Activated B cell treated with CpG ODN at 0.5 μM for 24 hours (primary cell): ENCODE data around the gene AOPEP. TPM values are rescaled to one million over a fixed set of nuclear protein-coding genes. Genes with fewer than 3 reads are reported as not detected.

Experiments used
- ATAC-seq: fragments of 200-7000 bp; cut with Tn5 transposase; one replicate; pipeline ENCODE4 v1.10.0; 2021; ENCODE audit warnings: low read depth, mild to moderate bottlenecking, moderate library complexity
- CTCF ChIA-PET: fragments of 350-600 bp; sonication (Branson Sonifier 250); formaldehyde crosslinking; loops from one replicate; lab custom pipeline; 2021; ENCODE audit warnings: antibody characterized with exemption; lab: Charles Lee
- POLR2A ChIA-PET: fragments of 350-600 bp; sonication (Branson Sonifier 250); formaldehyde crosslinking; loops from one replicate; lab custom pipeline; 2021; ENCODE audit warnings: antibody characterized with exemption; lab: Charles Lee
- DNase-seq: peaks from one replicate; pipeline ENCODE4 v3.0.0; 2022
- H3K27ac Mint-ChIP-seq: one replicate; pipeline ENCODE4 v1.8.0; 2020; ENCODE audit warnings: mixed read lengths
- H3K27me3 Mint-ChIP-seq: one replicate; pipeline ENCODE4 v1.8.0; 2021; ENCODE audit warnings: mixed read lengths
- H3K36me3 Mint-ChIP-seq: one replicate; pipeline ENCODE4 v1.8.0; 2021; ENCODE audit warnings: low read depth, mixed read lengths
- H3K4me1 Mint-ChIP-seq: one replicate; pipeline ENCODE4 v1.8.0; 2021; ENCODE audit warnings: mixed read lengths
- H3K4me3 Mint-ChIP-seq: one replicate; pipeline ENCODE4 v1.8.0; 2020; ENCODE audit warnings: mild to moderate bottlenecking, mixed read lengths
- H3K9me3 Mint-ChIP-seq: one replicate; pipeline ENCODE4 v1.8.0; 2020; ENCODE audit warnings: mixed read lengths
- intact Hi-C: fragments of 100-400 bp; cut with micrococcal nuclease; formaldehyde crosslinking; loops from one replicate; pipeline ENCODE4 v1.15.1; 2024
- total RNA-seq: library from RNA; stranded (reverse); gene quantifications from 2 replicates; pipeline ENCODE4 v1.2.3, GENCODE V29; 2022
- TF ChIP-seq, protein P1 (sequence below): fragments of 200-600 bp; IDR thresholded peaks from one replicate; pipeline ENCODE4 v1.8.0; 2022; ENCODE audit warnings: antibody characterized with exemption, mild to moderate bottlenecking

Gene AOPEP
- total RNA-seq, 1 donor from 2014 or later, result 20.4 TPM

DNA sequence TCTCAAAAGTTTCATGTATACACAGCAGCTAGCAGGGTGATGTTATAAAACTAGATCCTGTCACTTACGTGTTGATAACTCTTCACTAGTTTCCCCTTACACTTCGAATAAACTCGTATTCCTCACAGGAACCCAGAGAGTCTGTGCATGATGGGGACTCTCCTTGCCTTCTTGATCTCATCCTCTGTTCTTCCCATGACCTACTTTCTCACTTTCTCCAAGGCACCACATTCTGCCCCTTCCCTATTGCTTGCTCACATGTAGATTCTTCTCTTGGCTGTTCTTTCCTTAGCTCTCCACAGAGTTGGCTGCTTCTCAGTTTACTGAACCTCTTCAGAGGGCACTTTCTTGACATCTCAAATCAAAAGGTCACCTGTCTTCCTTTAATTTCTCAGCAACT is 1.2 kb upstream of the AOPEP start:
- intact Hi-C loops, result loop anchor here (5.0 to 10.0 kb wide), 4 partner anchors 58 to 1930 kb away; partner anchors contain the start of gene PRXL2C
- no peak for DNase-seq
- no peak overlapping the region for H3K4me3 Mint-ChIP-seq

DNA sequence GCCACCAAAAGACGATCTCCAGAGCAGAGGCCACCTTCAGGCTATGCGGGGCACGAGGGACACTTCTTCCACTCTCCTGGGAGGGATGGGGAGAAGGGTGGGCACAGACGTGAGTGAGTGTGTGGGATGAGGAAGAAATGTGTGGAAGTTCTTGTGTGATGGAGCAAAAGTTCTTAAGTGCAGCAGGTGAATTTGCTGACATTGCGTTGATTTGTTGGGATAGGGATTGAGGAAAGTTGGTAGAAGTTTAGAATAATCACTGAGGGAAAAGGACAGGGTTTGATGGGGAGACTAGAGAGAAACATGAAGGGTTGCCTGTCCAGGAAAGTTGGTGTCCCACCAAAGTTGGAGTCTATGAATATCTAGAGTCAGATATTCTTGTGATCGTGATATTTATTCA is 2.2 kb downstream of the AOPEP start:
- POLR2A ChIA-PET, result interaction anchor here (0.7 kb wide), 1 partner anchor 469 kb away, joined by 3 read pairs; the partner anchor contains the start of gene ZNF169
- intact Hi-C loops, result loop anchor here (5.0 to 10.0 kb wide), 4 partner anchors 61 to 1926 kb away; partner anchors contain the start of gene PRXL2C

More for the DNA sequence above, 1.2 kb upstream of the AOPEP start:
- peaks cover 8% of the 10 kb centered on the region for H3K4me1 Mint-ChIP-seq
- H3K27ac Mint-ChIP-seq, result no peak overlapping the region
- H3K36me3 Mint-ChIP-seq, result peaks cover 6% of the 10 kb centered on the region
- no peak for ATAC-seq
- POLR2A ChIA-PET, result interaction anchor here (0.6 to 0.9 kb wide), 4 partner anchors 25 to 69 kb away, joined by 3 to 4 read pairs (median 3); no protein-coding TSS in a partner anchor
- peaks cover 2% of the 10 kb centered on the region for H3K27me3 Mint-ChIP-seq
- H3K9me3 Mint-ChIP-seq, result no peaks in the 10 kb centered on the region
- CTCF ChIA-PET, result interaction anchor here (1.1 kb wide), 1 partner anchor 44 kb away, joined by 5 read pairs; no protein-coding TSS in a partner anchor
- TF ChIP-seq, protein P1, sequence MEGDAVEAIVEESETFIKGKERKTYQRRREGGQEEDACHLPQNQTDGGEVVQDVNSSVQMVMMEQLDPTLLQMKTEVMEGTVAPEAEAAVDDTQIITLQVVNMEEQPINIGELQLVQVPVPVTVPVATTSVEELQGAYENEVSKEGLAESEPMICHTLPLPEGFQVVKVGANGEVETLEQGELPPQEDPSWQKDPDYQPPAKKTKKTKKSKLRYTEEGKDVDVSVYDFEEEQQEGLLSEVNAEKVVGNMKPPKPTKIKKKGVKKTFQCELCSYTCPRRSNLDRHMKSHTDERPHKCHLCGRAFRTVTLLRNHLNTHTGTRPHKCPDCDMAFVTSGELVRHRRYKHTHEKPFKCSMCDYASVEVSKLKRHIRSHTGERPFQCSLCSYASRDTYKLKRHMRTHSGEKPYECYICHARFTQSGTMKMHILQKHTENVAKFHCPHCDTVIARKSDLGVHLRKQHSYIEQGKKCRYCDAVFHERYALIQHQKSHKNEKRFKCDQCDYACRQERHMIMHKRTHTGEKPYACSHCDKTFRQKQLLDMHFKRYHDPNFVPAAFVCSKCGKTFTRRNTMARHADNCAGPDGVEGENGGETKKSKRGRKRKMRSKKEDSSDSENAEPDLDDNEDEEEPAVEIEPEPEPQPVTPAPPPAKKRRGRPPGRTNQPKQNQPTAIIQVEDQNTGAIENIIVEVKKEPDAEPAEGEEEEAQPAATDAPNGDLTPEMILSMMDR, result no peak

GRCh38 chr9:94729199-94729598 is 2.7 kb downstream of the AOPEP start:
- Mint-ChIP-seq H3K4me3 (no peak overlapping the region), H3K9me3 (no peaks in the 10 kb centered on the region), H3K27ac (no peak overlapping the region), H3K27me3 (no peaks in the 10 kb centered on the region), H3K36me3 (peaks cover 7% of the 10 kb centered on the region), H3K4me1 (peaks cover 8% of the 10 kb centered on the region)
- TF ChIP-seq, protein P1, result no peak
- ChIA-PET CTCF (no interaction called here), POLR2A (no interaction called here)
- ATAC-seq (no peak), DNase-seq (no peak)
- intact Hi-C loops, result loop anchor here (5.0 to 10.0 kb wide), 4 partner anchors 62 to 1926 kb away; partner anchors contain the start of gene PRXL2C

More for the DNA sequence above, 2.2 kb downstream of the AOPEP start:
- Mint-ChIP-seq H3K9me3 (no peaks in the 10 kb centered on the region), H3K27me3 (no peaks in the 10 kb centered on the region), H3K36me3 (peaks cover 6% of the 10 kb centered on the region), H3K4me3 (no peak overlapping the region), H3K27ac (no peak overlapping the region), H3K4me1 (peaks cover 8% of the 10 kb centered on the region)
- no peak for DNase-seq
- no peak for ATAC-seq
- CTCF ChIA-PET, result no interaction called here
- TF ChIP-seq, protein P1, result no peak

- Mint-ChIP-seq H3K4me3 (no peak overlapping the region), H3K36me3 (peaks cover 10% of the 10 kb centered on the region), H3K9me3 (no peaks in the 10 kb centered on the region), H3K4me1 (no peaks in the 10 kb centered on the region), H3K27ac (no peak overlapping the region), H3K27me3 (no peaks in the 10 kb centered on the region)
- intact Hi-C loops, result no loop called here
- ChIA-PET POLR2A (no interaction called here), CTCF (no interaction called here)
- TF ChIP-seq, protein P1, result no peak
- DNase-seq (no peak), ATAC-seq (no peak)
These were observed 7.7 kb downstream of the AOPEP start for GRCh38 chr9:94734054-94734754.

GRCh38 chr9:94736759-94737158 is 10.3 kb downstream of the AOPEP start:
- no peak overlapping the region for H3K27ac Mint-ChIP-seq
- intact Hi-C loops, result no loop called here
- H3K9me3 Mint-ChIP-seq, result no peaks in the 10 kb centered on the region
- POLR2A ChIA-PET, result no interaction called here
- no peak overlapping the region for H3K4me3 Mint-ChIP-seq
- H3K36me3 Mint-ChIP-seq, result peaks cover 10% of the 10 kb centered on the region
- DNase-seq, result no peak
- CTCF ChIA-PET, result no interaction called here
- H3K4me1 Mint-ChIP-seq, result no peaks in the 10 kb centered on the region
- H3K27me3 Mint-ChIP-seq, result no peaks in the 10 kb centered on the region
- ATAC-seq, result no peak
- TF ChIP-seq, protein P1, result no peak
